Retinal pigment epithelial cell (primary cell): ENCODE results near the gene CHDH.

Experiments
- DNase-seq: peaks from one replicate; pipeline ENCODE4 v3.0.0-alpha.2; 2010; ENCODE audit warnings: low read depth
- H3K4me3 ChIP-seq: 2 replicates; pipeline ENCODE4 v1.5.1; 2011; ENCODE audit warnings: mild to moderate bottlenecking, low read length, control low read depth, moderate library complexity
- CTCF ChIP-seq: conservative IDR thresholded peaks from 2 replicates; pipeline ENCODE4 v1.5.1; 2011; ENCODE audit warnings: low read depth, low read length, control low read depth, inconsistent platforms

The CHDH gene

GRCh38 chr3:53863145-53863544 is 16.9 kb upstream of the CHDH start:
- DNase-seq: no peak
- TF ChIP-seq CTCF: no peak
- H3K4me3 ChIP-seq: no peak overlapping the region

GRCh38 chr3:53862241-53862640 is 16.0 kb upstream of the CHDH start:
- TF ChIP-seq CTCF: no peak
- no peak for DNase-seq
- no peak overlapping the region for H3K4me3 ChIP-seq

GRCh38 chr3:53860196-53860595 is 14.0 kb upstream of the CHDH start:
- no peak for TF ChIP-seq CTCF
- DNase-seq: no peak
- no peak overlapping the region for H3K4me3 ChIP-seq

GRCh38 chr3:53859178-53859577 is 13.0 kb upstream of the CHDH start:
- TF ChIP-seq CTCF: no peak
- no peak for DNase-seq
- no peak overlapping the region for H3K4me3 ChIP-seq

GRCh38 chr3:53858096-53858741 is 12.0 kb upstream of the CHDH start:
- no peak overlapping the region for H3K4me3 ChIP-seq
- no peak for DNase-seq
- no peak for TF ChIP-seq CTCF

GRCh38 chr3:53856964-53857363 is 10.7 kb upstream of the CHDH start:
- no peak for TF ChIP-seq CTCF
- DNase-seq: no peak
- no peak overlapping the region for H3K4me3 ChIP-seq

- TF ChIP-seq CTCF: no peak
- no peak overlapping the region for H3K4me3 ChIP-seq
- DNase-seq: no peak
Measured at GRCh38 chr3:53850895-53851294, 4.7 kb upstream of the CHDH start.
